Measurements from ENCODE around the gene GDF11.
A peak's percentile ranks its signal among the peaks of the same experiment; 100 is the strongest.

The GDF11 gene

GRCh38 chr12:55715833-55716581, 26.9 kb upstream of the GDF11 start, which contains the start of gene BLOC1S1:
Gene BLOC1S1, plus strand, starts transcription at chr12:55716046. Its CDS starts 6 bp downstream, at chr12:55716052.
- peak within 1 kb of the TSS; percentile 90 for H3K27ac Mint-ChIP-seq
- ATAC-seq (peak; percentile 92), DNase-seq (peak; percentile 96)
- peaks cover 34% of the 10 kb centered on the region for H3K4me1 Mint-ChIP-seq
- no peaks in the 10 kb centered on the region for H3K9me3 Mint-ChIP-seq
- peak within 1 kb of the TSS; percentile 88 for H3K4me3 Mint-ChIP-seq
- peaks cover 4% of the 10 kb centered on the region for H3K27me3 Mint-ChIP-seq
- H3K36me3 Mint-ChIP-seq (ENCODE audit: low read depth): peaks cover 5% of the 10 kb centered on the region

GRCh38 chr12:55716582-55716957, 26.4 kb upstream of the GDF11 start:
- Mint-ChIP-seq H3K36me3 (ENCODE audit: low read depth) (peaks cover 5% of the 10 kb centered on the region), H3K9me3 (no peaks in the 10 kb centered on the region), H3K4me1 (peaks cover 34% of the 10 kb centered on the region), H3K27me3 (peaks cover 4% of the 10 kb centered on the region), H3K27ac (peak overlapping the region; percentile 90), H3K4me3 (peak overlapping the region; percentile 88)
- no peak for ATAC-seq
- DNase-seq: no peak

GRCh38 chr12:55717011-55718007, 25.6 kb upstream of the GDF11 start:
- peak overlapping the region; percentile 88 for H3K4me3 Mint-ChIP-seq
- DNase-seq (peak; percentile 33), ATAC-seq (peak; percentile 67)
- H3K4me1 Mint-ChIP-seq: peaks cover 34% of the 10 kb centered on the region
- H3K27ac Mint-ChIP-seq: peak overlapping the region; percentile 90
- peaks cover 5% of the 10 kb centered on the region for H3K36me3 Mint-ChIP-seq (ENCODE audit: low read depth)
- H3K27me3 Mint-ChIP-seq: peaks cover 4% of the 10 kb centered on the region
- no peaks in the 10 kb centered on the region for H3K9me3 Mint-ChIP-seq

- H3K4me1 Mint-ChIP-seq: peaks cover 34% of the 10 kb centered on the region
- H3K27ac Mint-ChIP-seq: peak overlapping the region; percentile 64
- no peak for ATAC-seq
Measured at GRCh38 chr12:55718015-55718414, 24.9 kb upstream of the GDF11 start.

GRCh38 chr12:55718624-55719275, 24.2 kb upstream of the GDF11 start:
- ATAC-seq: no peak
- peaks cover 5% of the 10 kb centered on the region for H3K36me3 Mint-ChIP-seq (ENCODE audit: low read depth)
- H3K4me1 Mint-ChIP-seq: peaks cover 34% of the 10 kb centered on the region
- no peak overlapping the region for H3K4me3 Mint-ChIP-seq
- no peaks in the 10 kb centered on the region for H3K9me3 Mint-ChIP-seq
- peak overlapping the region; percentile 64 for H3K27ac Mint-ChIP-seq
- H3K27me3 Mint-ChIP-seq: peaks cover 4% of the 10 kb centered on the region
- DNase-seq: no peak

More at GRCh38 chr12:55718015-55718414, 24.9 kb upstream of the GDF11 start:
- Mint-ChIP-seq H3K9me3 (no peaks in the 10 kb centered on the region), H3K4me3 (peak overlapping the region; percentile 88), H3K36me3 (ENCODE audit: low read depth) (peaks cover 5% of the 10 kb centered on the region), H3K27me3 (peaks cover 4% of the 10 kb centered on the region)
- no peak for DNase-seq

- Mint-ChIP-seq H3K36me3 (ENCODE audit: low read depth) (peaks cover 5% of the 10 kb centered on the region), H3K27me3 (peaks cover 4% of the 10 kb centered on the region), H3K27ac (no peak overlapping the region), H3K9me3 (no peaks in the 10 kb centered on the region), H3K4me1 (peaks cover 34% of the 10 kb centered on the region), H3K4me3 (no peak overlapping the region)
- DNase-seq (no peak), ATAC-seq (no peak)
Measured at GRCh38 chr12:55719371-55719770, 23.6 kb upstream of the GDF11 start.

GRCh38 chr12:55720071-55720564, 22.8 kb upstream of the GDF11 start, which contains the start of gene RDH5:
Gene RDH5, plus strand, starts transcription at chr12:55720393. Its CDS starts 792 bp downstream, at chr12:55721185.
- no peak for DNase-seq
- H3K27ac Mint-ChIP-seq: no peak within 1 kb of the TSS
- H3K4me1 Mint-ChIP-seq: peaks cover 34% of the 10 kb centered on the region
- ATAC-seq: no peak
- no peak within 1 kb of the TSS for H3K4me3 Mint-ChIP-seq
- H3K27me3 Mint-ChIP-seq: peaks cover 4% of the 10 kb centered on the region
- H3K36me3 Mint-ChIP-seq (ENCODE audit: low read depth): peaks cover 5% of the 10 kb centered on the region
- no peaks in the 10 kb centered on the region for H3K9me3 Mint-ChIP-seq

- no peaks in the 10 kb centered on the region for H3K9me3 Mint-ChIP-seq
- ATAC-seq: no peak
- DNase-seq: no peak
- H3K27me3 Mint-ChIP-seq: peaks cover 1% of the 10 kb centered on the region
- H3K36me3 Mint-ChIP-seq (ENCODE audit: low read depth): peaks cover 2% of the 10 kb centered on the region
- H3K27ac Mint-ChIP-seq: no peak overlapping the region
- H3K4me1 Mint-ChIP-seq: peaks cover 27% of the 10 kb centered on the region
- H3K4me3 Mint-ChIP-seq: no peak overlapping the region
Measured at GRCh38 chr12:55720894-55721444, 22.0 kb upstream of the GDF11 start.

GRCh38 chr12:55721601-55722213, 21.2 kb upstream of the GDF11 start:
- H3K9me3 Mint-ChIP-seq: no peaks in the 10 kb centered on the region
- no peaks in the 10 kb centered on the region for H3K27me3 Mint-ChIP-seq
- peaks cover 3% of the 10 kb centered on the region for H3K36me3 Mint-ChIP-seq (ENCODE audit: low read depth)
- ATAC-seq (no peak), DNase-seq (no peak)
- no peak overlapping the region for H3K27ac Mint-ChIP-seq
- peaks cover 24% of the 10 kb centered on the region for H3K4me1 Mint-ChIP-seq
- H3K4me3 Mint-ChIP-seq: no peak overlapping the region

GRCh38 chr12:55722948-55723347, 20.0 kb upstream of the GDF11 start:
- Mint-ChIP-seq H3K27ac (no peak overlapping the region), H3K9me3 (no peaks in the 10 kb centered on the region), H3K4me1 (peaks cover 24% of the 10 kb centered on the region)

GRCh38 chr12:55723516-55724225, 19.3 kb upstream of the GDF11 start:
- no peak overlapping the region for H3K4me3 Mint-ChIP-seq
- DNase-seq (no peak), ATAC-seq (no peak)
- no peaks in the 10 kb centered on the region for H3K27me3 Mint-ChIP-seq
- H3K9me3 Mint-ChIP-seq: no peaks in the 10 kb centered on the region
- H3K36me3 Mint-ChIP-seq (ENCODE audit: low read depth): peaks cover 3% of the 10 kb centered on the region
- H3K4me1 Mint-ChIP-seq: peaks cover 20% of the 10 kb centered on the region
- H3K27ac Mint-ChIP-seq: no peak overlapping the region

More at GRCh38 chr12:55722948-55723347, 20.0 kb upstream of the GDF11 start:
- no peaks in the 10 kb centered on the region for H3K27me3 Mint-ChIP-seq
- DNase-seq: no peak
- no peak for ATAC-seq
- no peak overlapping the region for H3K4me3 Mint-ChIP-seq
- peaks cover 3% of the 10 kb centered on the region for H3K36me3 Mint-ChIP-seq (ENCODE audit: low read depth)

- Mint-ChIP-seq H3K4me1 (peaks cover 20% of the 10 kb centered on the region), H3K36me3 (ENCODE audit: low read depth) (peaks cover 3% of the 10 kb centered on the region), H3K27me3 (no peaks in the 10 kb centered on the region), H3K27ac (no peak overlapping the region), H3K4me3 (no peak overlapping the region), H3K9me3 (no peaks in the 10 kb centered on the region)
- no peak for ATAC-seq
- DNase-seq: peak; percentile 74
Measured at GRCh38 chr12:55724226-55724939, 18.5 kb upstream of the GDF11 start.
